Kidney epithelial cell (primary cell): ENCODE measurements around the gene WSB1. TPM values are rescaled to one million over a fixed set of nuclear protein-coding genes. Genes with fewer than 3 reads are reported as not detected.

Experiments
- DNase-seq: peaks from one replicate; pipeline ENCODE4 v3.0.0-alpha.2; 2010; ENCODE audit warnings: low read depth
- H3K27me3 ChIP-seq: 2 replicates; pipeline ENCODE4 v1.6.0; 2011; ENCODE audit warnings: low read length; ENCODE audit not compliant: control insufficient read depth, insufficient read depth
- H3K36me3 ChIP-seq: 2 replicates; pipeline ENCODE4 v1.5.1; 2011; ENCODE audit warnings: low read length; ENCODE audit not compliant: control insufficient read depth, insufficient read depth
- H3K4me3 ChIP-seq: 2 replicates; pipeline ENCODE4 v1.5.1; 2011; ENCODE audit warnings: low read depth, mild to moderate bottlenecking, control low read depth, low read length
- CTCF ChIP-seq: IDR thresholded peaks from 2 replicates; pipeline ENCODE4 v1.5.1; 2011; ENCODE audit warnings: mild to moderate bottlenecking, moderate library complexity, low read length, control low read depth, inconsistent platforms; ENCODE audit not compliant: insufficient read depth, poor library complexity, severe bottlenecking
- total RNA-seq: library from RNA; depleted of rRNA; stranded (reverse); fragments of >200 nt; gene quantifications from 2 replicates; pipeline ENCODE4 v1.2.3, GENCODE V29; 2015

WSB1 gene
- total RNA-seq, 1 donor from 2014 or later: 127 TPM

GRCh38 chr17:27339836-27340550, 46.1 kb downstream of the WSB1 start:
- Histone ChIP-seq H3K4me3 (no peak overlapping the region), H3K27me3 (no peaks in the 10 kb centered on the region), H3K36me3 (no peaks in the 10 kb centered on the region)
- DNase-seq: no peak
- no peak for TF ChIP-seq CTCF

GRCh38 chr17:27340575-27340974, 46.7 kb downstream of the WSB1 start:
- H3K27me3 ChIP-seq: no peaks in the 10 kb centered on the region
- no peak overlapping the region for H3K4me3 ChIP-seq
- no peak for TF ChIP-seq CTCF
- no peak for DNase-seq
- H3K36me3 ChIP-seq: no peaks in the 10 kb centered on the region

GRCh38 chr17:27341041-27341471, 47.1 kb downstream of the WSB1 start:
- DNase-seq: no peak
- no peak for TF ChIP-seq CTCF
- no peaks in the 10 kb centered on the region for H3K27me3 ChIP-seq
- H3K4me3 ChIP-seq: no peak overlapping the region
- H3K36me3 ChIP-seq: no peaks in the 10 kb centered on the region

DNA sequence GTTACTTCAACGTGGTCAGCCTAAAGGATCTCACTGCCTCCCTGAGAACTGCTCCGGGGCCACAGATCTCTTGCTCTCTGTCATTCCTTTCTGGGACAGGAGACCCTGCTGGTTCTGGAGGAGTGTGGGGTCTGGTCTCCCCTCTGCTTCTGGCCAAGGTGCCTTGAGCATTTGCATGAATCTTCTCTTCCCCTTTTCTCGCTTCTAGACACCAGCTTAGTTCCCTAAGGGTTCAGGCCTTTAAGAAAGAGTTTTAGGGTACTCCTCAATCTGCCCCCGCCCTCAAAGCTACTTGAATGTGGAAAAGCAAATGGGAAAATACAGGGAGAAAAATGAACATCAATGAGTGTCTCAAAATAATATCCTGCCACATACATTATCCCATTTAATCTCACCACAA, 48.1 kb downstream of the WSB1 start:
- Histone ChIP-seq H3K27me3 (no peaks in the 10 kb centered on the region), H3K4me3 (no peak overlapping the region), H3K36me3 (no peaks in the 10 kb centered on the region)
- TF ChIP-seq CTCF: no peak
- no peak for DNase-seq

DNA sequence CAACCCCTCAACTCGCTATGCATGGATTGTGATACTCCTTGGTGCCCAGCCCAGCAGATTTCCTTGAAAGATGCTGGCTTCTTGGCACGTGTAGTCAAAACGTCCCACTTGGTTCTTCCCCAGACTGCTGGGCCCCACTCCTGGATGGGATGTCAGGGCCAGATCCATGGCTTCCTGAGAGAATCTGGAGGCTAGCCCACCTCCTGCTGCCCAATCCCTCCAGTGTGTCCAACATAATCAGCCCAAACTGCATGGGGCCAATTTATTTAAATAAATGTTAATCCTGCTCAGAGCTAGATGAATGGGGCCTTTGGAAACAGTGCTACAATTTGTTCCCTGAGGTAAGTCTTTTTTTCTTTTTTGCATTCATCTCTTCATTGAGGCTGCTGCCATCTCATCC, 49.4 kb downstream of the WSB1 start:
- no peak for TF ChIP-seq CTCF
- H3K27me3 ChIP-seq: no peaks in the 10 kb centered on the region
- no peak for DNase-seq
- no peak overlapping the region for H3K4me3 ChIP-seq
- H3K36me3 ChIP-seq: no peaks in the 10 kb centered on the region
